DMS79 treated with DMSO at 0.1 percent for 48 hours (cell line): ENCODE results near the gene LHFPL3.
"Not testable (repeated sequence)": the region's sequence is repeated elsewhere in the genome, so short reads cannot be mapped to it uniquely, and the experiment has no call there.

Source experiments
- DNase-seq: peaks from one replicate; lab custom pipeline; 2025; lab: John Stamatoyannopoulos, UW

LHFPL3 gene

GRCh38 chr7:104482362-104483037 is 154.1 kb downstream of the LHFPL3 start:
- DNase-seq, result peak; percentile 58

- no peak for DNase-seq
Measured at GRCh38 chr7:104486931-104487330, 158.5 kb downstream of the LHFPL3 start.

GRCh38 chr7:104487642-104488041 is 159.2 kb downstream of the LHFPL3 start:
- DNase-seq, result no peak

- DNase-seq, result no peak
Measured at GRCh38 chr7:104497379-104497967, 169.1 kb downstream of the LHFPL3 start.

- no peak for DNase-seq
Measured at GRCh38 chr7:104499975-104500374, 171.6 kb downstream of the LHFPL3 start.

GRCh38 chr7:104509874-104510273 is 181.5 kb downstream of the LHFPL3 start:
- no peak for DNase-seq

GRCh38 chr7:104524853-104525252 is 196.4 kb downstream of the LHFPL3 start:
- no peak for DNase-seq

- DNase-seq, result no peak
Measured at GRCh38 chr7:104528142-104528541, 199.7 kb downstream of the LHFPL3 start.

GRCh38 chr7:104529567-104529966 is 201.2 kb downstream of the LHFPL3 start:
- DNase-seq, result no peak

GRCh38 chr7:104530251-104530650 is 201.8 kb downstream of the LHFPL3 start:
- peak; percentile 55 for DNase-seq

GRCh38 chr7:104534149-104534548 is 205.7 kb downstream of the LHFPL3 start:
- DNase-seq, result no peak

GRCh38 chr7:104535841-104536240 is 207.4 kb downstream of the LHFPL3 start:
- DNase-seq, result no peak

GRCh38 chr7:104536956-104537355 is 208.6 kb downstream of the LHFPL3 start:
- no peak for DNase-seq

- DNase-seq, result no peak
Measured at GRCh38 chr7:104538152-104538551, 209.7 kb downstream of the LHFPL3 start.

- no peak for DNase-seq
Measured at GRCh38 chr7:104541897-104542296, 213.5 kb downstream of the LHFPL3 start.

GRCh38 chr7:104548861-104549260 is 220.5 kb downstream of the LHFPL3 start:
- DNase-seq, result no peak

GRCh38 chr7:104550362-104550761 is 222.0 kb downstream of the LHFPL3 start:
- DNase-seq, result no peak

- no peak for DNase-seq
Measured at GRCh38 chr7:104551226-104551625, 222.8 kb downstream of the LHFPL3 start.

- DNase-seq, result no peak
Measured at GRCh38 chr7:104552102-104552501, 223.7 kb downstream of the LHFPL3 start.

- DNase-seq, result no peak
Measured at GRCh38 chr7:104553074-104553473, 224.7 kb downstream of the LHFPL3 start.

- DNase-seq, result not testable (repeated sequence)
Measured at GRCh38 chr7:104563350-104563901, 235.0 kb downstream of the LHFPL3 start.

- DNase-seq, result no peak
Measured at GRCh38 chr7:104569751-104570150, 241.3 kb downstream of the LHFPL3 start.

GRCh38 chr7:104572554-104572953 is 244.2 kb downstream of the LHFPL3 start:
- no peak for DNase-seq

GRCh38 chr7:104584620-104585019 is 256.2 kb downstream of the LHFPL3 start:
- no peak for DNase-seq
